Measurements from ENCODE around the gene ANKRD27.

GRCh38 chr19:32671883-32672593 lies 2.9 kb downstream of the ANKRD27 start:
- TF ChIP-seq CTCF (IDR thresholded peaks at IDR 0.05) (no peak), POLR2A (IDR thresholded peaks at IDR 0.05) (no peak)

Data from esophagus squamous epithelium (tissue), 4 donors.